Muscle of back (tissue), 11 donors: ENCODE measurements around the gene LRFN3. TPM values are rescaled to one million over a fixed set of nuclear protein-coding genes. Genes with fewer than 3 reads are reported as not detected.
"Not testable (repeated sequence)": the region's sequence is repeated elsewhere in the genome, so short reads cannot be mapped to it uniquely, and the experiment has no call there.

ENCODE experiments used
- DNase-seq, 3 donors: peaks; one replicate each; pipeline versions ENCODE4 v3.0.0 to v3.0.0-alpha.2; 2013
- polyA plus RNA-seq, 10 donors: library from polyadenylated mRNA; unstranded; fragments of 120-200 nt; gene quantifications; one replicate each; pipeline ENCODE4 v1.2.1, GENCODE V29; 2013; ENCODE audit not compliant: insufficient read length in 10 of 10

LRFN3 gene
- polyA plus RNA-seq, 10 donors: 4.4 to 13.1 (median 7.6) TPM

DNA sequence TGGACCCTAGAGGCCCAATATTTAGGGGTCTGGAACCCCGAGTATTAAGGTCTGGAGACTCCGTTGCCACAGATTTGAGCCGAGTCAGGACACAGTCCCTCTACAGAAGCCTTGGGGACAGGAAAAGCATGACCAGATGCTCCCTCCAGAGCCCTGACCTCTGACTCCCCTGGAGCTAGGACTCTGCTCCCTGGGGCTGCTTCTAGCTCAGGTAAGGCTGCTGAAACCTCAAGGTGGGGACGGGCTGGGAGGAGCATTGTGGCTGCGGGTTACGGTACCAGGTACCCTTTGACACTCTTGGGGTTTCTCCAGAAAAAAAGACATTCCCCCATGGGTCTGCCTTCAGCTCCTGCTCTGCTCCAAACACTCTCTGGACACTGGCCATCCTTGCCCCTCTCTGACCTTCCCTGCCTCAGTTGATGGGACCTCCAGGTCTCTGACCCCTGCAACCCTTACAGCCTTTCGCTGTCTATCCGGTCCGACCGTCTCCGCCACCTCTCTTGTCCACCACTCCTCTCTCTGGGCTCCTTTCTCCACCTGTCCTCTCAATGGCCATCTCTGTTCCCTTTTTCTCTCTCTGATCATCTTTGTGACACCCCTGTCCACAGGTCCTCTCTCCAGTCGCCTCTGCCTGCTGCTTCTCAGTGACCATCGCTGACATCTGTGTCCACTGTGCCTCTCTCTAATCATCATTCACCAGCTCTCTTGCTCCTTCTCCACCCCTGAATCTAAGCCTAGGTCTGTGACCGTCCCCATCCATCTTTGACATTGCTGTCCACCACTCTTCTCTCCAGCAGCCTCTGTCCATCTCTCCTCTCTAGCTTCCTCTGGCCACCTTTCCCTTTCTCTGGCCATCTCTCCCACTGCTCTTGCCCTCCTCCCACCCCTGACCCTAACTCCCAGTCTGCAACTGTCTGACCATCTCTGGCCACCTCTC is 1.4 kb downstream of the LRFN3 start:
- no peak for DNase-seq

DNA sequence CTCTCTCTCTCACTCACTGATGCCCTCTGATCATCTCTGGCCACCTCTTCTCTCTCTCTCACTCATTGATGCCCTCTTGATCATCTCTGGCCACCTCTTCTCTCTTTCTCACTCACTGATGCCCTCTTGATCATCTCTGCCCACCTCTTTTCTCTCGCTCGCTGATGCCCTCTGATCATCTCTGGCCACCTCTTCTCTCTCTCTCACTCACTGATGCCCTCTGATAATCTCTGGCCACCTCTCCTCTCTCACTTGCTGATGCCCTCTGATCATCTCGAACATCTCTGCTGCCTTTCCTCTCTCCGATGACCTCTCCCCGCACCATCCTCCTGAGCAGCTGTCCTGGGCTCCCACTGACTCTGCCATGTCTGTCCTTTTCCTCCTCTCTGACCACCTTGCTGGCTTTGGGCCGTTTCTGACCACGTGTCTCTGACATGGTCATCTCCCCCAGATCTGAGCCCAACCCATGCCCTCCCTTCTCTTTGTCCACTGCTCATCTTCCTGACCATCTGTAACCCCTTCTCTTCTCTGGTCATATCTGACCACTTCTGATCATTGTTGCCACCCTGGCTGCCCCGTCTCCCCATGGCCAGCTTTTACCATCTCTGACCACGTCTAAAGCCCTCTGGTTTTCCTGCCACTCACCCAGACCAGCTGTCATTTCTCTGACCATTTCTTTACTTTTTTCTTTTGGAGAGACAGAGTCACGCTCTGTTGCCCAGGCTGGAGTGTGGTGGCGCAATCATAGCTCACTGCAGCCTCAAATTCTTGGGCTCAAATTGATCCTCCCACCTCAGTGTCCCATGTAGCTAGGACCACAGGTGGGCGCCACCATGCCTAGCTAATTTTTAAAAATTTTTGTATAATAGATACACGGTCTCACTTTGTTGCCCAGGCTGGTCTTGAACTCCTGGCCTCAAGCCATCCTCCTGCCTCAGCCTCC is 2.4 kb downstream of the LRFN3 start:
- DNase-seq: no peak

DNA sequence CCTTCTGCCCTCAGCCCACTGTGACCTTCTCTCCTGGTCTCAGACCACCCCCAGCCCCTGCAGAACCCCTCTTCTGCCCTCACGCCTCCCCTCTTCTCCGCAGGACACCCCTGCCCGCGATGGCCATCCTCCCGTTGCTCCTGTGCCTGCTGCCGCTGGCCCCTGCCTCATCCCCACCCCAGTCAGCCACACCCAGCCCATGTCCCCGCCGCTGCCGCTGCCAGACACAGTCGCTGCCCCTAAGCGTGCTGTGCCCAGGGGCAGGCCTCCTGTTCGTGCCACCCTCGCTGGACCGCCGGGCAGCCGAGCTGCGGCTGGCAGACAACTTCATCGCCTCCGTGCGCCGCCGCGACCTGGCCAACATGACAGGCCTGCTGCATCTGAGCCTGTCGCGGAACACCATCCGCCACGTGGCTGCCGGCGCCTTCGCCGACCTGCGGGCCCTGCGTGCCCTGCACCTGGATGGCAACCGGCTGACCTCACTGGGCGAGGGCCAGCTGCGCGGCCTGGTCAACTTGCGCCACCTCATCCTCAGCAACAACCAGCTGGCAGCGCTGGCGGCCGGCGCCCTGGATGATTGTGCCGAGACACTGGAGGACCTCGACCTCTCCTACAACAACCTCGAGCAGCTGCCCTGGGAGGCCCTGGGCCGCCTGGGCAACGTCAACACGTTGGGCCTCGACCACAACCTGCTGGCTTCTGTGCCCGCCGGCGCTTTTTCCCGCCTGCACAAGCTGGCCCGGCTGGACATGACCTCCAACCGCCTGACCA is 3.3 kb downstream of the LRFN3 start:
- no peak for DNase-seq

DNA sequence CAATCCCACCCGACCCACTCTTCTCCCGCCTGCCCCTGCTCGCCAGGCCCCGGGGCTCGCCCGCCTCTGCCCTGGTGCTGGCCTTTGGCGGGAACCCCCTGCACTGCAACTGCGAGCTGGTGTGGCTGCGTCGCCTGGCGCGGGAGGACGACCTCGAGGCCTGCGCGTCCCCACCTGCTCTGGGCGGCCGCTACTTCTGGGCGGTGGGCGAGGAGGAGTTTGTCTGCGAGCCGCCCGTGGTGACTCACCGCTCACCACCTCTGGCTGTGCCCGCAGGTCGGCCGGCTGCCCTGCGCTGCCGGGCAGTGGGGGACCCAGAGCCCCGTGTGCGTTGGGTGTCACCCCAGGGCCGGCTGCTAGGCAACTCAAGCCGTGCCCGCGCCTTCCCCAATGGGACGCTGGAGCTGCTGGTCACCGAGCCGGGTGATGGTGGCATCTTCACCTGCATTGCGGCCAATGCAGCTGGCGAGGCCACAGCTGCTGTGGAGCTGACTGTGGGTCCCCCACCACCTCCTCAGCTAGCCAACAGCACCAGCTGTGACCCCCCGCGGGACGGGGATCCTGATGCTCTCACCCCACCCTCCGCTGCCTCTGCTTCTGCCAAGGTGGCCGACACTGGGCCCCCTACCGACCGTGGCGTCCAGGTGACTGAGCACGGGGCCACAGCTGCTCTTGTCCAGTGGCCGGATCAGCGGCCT is 4.1 kb downstream of the LRFN3 start:
- no peak for DNase-seq

DNA sequence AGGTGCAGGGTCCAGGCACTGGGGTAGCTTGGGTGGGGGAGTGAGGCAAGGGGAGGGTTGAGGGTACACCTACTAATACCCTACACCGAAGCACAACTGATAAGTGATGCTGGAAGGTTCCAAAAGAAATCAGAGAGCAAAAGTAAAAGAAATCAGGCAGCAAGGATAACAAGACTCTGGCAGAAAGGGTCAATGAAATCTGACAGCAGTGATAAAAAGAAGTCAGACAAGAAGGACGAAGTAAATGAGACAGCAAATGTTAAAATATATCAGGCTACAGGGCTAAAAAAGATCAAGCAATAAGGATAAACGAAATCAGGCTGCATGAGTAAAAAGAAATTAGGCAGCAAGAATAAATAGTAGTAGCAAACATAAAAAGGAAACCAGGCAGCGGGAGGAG is 4.7 kb downstream of the LRFN3 start:
- no peak for DNase-seq

DNA sequence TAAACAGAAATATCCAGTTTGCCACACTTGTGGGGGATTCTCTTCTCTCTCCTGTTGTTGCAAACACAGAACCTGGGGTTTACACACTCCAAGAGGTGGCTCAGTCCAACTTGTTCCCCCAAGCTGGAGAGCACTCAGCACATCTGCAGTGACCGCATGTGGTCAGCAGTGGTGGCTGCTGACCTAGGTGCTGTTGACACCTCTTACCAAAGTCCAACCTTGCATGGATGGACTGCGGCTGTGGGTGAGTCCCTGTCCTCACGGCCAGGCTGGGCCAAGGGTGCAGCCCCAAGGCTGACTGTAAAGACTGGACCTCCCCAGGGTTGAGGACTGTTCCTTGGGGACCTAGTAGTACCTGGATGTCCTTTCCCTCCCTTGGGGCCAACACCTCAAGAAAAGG is 6.1 kb downstream of the LRFN3 start:
- no peak for DNase-seq

DNA sequence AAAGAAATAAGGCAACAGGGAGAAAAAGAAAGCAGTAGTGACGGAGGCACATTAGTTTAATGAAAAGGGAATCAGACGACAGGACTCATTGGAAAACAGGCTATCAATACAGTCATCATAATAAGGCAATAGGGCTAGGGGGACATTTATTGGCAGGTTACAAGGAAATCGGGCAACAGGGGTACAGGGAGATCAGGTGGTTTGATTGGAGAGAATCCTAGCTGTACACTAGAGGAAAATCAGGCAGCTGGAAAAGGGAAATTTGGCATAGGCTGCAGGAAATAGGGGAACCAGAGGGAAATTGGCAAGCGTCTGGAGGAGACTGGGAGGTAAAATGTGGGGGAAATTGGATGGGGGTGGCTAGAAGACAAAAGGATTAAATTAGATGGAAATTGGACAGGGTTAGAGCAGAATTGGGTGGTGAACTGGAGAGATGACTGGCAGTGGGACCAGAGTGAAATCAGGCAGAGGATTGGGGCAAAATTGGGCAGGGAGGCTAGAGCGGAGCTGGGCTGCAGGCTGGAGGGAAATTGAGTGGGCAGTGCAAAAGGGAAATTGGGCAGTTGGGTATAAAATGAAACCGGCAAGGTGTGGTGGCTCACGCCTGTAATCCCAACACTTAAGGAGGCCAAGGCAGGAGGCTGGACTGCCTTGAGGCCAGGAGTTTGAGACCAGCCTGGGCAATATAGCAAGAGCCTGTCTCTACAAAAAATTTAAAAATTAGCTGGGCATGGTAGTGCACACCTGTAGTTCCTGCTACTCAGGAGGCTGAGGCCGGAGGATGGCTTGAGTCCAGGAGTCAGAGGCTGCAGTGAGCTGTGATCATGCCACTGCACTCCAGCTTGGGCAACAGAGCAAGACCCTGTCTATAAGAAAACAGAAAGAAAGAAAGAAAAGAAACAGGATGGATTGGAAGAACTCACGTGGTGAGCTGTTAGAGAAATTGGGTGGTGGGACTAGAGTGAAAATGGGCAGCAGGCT is 7.4 kb downstream of the LRFN3 start:
- no peak for DNase-seq

DNA sequence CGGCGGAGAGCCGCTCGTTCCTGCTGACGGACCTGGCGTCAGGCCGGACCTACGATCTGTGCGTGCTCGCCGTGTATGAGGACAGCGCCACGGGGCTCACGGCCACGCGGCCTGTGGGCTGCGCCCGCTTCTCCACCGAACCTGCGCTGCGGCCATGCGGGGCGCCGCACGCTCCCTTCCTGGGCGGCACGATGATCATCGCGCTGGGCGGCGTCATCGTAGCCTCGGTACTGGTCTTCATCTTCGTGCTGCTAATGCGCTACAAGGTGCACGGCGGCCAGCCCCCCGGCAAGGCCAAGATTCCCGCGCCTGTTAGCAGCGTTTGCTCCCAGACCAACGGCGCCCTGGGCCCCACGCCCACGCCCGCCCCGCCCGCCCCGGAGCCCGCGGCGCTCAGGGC is 8.4 kb downstream of the LRFN3 start:
- no peak for DNase-seq

DNA sequence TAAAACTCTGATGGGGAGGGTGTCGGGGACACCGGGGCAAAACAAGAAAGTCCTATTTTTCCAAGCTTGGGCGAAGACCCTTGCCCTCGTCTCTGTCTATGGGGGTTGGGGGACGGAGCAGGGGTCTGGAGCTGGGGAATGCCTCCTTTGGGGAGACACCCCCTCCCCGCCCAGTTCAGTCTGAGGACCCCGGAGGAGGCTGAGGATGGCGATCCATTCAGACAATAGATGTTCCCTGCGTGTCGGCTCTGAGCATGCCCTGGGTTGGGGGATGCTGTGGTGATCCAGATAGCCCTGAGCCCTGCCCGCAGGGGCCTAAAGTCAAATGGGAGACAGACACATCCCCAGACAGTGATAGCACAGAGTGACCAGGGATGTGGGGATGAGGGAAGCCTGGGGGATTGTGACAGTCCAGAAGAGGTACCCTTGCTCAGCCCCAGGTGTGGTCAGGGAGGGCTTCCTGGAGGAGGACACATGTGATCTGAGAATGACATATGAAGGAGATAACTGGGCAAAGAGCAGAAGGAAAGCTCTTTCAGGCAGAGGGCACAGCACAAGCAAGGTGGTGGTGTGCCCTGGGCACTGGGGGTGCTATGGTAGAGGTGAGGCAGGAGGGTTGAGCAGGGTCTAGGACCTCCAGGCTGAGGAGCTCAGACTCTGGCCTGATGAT is 9.1 kb downstream of the LRFN3 start:
- no peak for DNase-seq

DNA sequence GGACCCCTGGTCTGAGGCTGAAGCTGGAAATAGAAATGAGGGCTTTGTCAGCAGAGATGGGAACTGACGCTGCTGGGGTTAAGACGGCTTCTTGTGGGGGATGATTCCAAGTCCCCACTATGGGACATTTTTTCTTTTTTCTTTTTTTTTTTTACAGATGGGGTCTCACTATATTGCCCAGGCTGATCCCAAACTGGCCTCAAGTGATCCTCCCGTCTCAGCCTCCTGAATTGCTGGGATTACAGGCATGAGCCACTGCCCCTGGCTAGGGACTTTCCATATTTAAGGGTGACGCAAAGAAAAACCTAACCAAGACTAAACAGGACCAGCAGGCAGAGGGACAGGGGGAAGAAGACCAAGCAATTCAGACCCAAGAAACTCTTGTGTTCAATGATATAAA is 10.0 kb downstream of the LRFN3 start:
- DNase-seq: no peak

DNA sequence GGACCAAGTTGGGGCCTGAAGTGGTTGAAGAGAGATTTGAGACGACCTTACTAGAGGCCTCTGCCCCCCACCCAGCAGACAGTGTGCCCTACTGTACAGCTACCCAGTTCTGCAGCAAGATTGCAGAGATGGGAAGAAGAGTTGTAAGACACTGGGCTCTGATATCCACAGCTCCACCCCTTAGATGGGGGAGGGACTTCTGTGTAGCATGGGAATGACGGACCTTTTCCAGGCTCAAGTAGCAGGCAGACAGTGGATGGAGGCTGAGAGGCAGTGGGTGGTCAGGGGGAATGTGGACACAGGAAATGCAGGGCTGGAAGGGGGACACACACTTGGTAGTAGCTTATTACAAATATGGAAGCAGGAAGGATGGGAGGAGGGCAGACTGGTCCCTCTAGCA is 13.0 kb downstream of the LRFN3 start:
- DNase-seq: no peak

DNA sequence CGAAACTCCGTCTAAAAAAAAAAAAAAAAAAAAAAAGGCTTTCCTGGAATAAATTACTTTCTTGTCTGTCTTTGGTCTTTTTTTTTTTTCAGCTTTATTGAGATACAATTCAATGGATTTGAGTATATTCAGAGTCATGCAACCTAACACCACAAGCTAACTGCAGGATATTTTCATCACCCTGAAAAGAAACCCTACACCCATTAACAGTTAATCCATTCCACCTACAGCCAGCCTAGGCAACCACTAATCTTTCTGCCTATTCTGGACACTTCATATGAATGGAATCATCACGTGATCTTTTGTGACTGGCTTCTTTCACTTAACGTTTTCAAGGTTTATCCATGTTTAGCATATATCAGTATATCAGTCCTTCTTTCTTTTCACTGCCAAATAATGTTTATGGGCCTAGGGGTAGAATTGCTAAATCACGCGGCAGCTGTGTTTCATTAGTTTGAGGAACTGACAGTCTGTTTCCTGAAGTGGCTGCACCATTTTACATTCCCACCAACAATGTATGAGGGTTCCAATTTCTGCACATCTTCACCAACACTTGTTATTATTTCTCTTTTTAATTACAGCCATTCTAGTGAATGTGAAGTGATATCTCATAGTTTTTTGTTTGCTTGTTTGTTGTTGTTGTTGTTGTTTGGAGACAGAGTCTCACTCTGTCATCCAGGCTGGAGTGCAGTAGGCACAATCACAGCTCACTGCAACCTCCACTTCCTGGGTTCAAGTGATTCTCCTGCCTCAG is 19.9 kb downstream of the LRFN3 start:
- no peak for DNase-seq

DNA sequence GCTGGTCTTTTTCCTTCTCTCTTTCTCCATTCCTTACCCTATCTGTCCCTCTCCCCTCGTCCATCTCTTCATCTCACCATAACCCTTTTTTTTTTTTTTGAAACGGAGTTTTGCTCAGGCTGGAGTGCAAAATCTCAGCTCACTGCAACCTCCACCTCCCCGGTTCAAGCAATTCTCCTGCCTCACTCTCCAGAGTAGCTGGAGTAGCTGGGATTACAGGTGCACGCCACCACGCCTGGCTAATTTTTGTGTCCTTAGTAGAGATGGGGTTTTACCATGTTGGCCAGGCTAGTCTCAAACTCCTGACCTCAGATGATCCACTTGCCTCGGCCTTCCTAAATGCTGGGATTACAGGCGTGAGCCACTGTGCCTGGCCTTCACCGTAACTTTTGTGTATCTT is 21.2 kb downstream of the LRFN3 start:
- not testable (repeated sequence) for DNase-seq

DNA sequence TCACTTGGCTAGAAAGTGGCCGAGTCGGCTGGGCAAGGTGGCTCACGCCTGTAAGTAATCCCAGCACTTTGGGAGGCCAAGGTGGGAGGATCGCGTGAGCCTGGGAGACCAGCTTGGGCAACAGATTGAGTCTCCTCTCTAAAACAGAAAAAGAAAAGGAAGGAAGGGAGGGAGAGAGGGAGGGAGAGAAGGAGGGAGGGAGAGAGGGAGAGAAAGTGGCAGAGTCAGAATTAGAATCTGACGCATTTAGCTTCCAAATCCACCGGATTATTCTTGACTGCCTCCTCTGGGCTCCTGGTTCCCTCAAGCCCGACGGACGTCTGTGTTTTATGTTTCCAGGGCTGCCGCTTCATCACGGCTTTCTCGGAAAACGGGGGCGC is 22.5 kb downstream of the LRFN3 start:
- DNase-seq: no peak

DNA sequence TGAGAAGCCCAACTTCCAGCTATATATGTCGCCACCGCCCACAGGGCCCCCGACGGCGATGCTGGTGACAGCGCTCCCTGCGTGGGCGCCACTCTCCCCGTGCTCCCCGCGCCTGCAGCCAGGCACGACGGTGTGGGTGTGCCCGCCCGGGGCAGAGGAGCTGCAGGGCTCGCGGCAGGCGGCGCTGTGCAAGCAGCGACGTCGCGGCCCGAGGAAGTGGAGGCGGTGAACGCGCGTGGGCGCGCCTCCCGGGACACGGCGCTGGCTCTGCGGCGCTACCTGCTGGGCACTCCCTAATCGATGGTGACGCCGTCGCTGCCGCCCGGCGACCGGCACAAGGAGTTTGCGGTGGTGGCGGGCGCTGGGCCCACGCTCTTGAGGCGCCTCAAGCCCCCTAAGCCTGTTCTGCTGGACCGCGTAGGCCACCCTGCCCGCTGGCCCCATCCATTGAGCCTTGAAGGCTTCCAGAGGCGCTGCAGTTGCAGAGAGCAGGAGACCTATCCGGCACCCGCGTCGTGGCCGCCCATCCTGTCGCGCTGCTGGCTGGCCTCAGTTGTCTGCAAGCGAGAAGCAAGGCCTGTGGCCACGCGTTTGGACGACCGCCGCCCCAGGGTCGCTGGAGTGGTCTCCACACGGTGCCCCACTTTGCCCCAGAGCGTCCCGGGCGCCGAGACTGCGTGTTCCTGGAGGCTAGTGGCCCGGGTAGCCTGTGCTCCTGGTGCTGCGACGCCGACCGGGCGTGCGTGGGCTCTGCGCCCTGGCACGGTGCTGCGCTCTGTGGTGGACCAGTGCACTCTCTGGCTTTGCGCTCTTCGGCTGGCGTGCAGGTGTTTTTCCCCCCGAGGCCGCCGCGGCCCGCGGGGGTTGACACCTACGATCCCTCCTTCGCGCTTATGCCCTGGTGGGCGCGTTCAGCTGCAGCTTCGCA is 23.1 kb downstream of the LRFN3 start:
- no peak for DNase-seq

DNA sequence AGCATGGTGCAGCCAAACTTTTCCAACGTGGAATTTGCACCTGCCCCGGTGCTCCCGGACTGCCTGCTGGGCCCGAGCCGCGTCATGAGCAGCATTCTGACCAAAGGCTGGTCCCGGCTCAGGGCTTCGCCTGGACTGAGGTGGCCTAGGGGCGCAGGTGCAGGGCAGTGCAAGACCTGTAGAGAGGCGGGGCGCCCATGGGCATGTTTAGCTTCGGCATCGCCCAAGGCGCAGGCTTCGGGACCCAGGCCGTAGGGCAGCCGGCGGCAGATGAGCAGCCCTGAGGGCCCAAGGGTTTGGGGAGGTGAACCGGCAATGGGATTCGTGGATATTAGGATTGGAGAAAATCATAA is 23.8 kb downstream of the LRFN3 start:
- no peak for DNase-seq

DNA sequence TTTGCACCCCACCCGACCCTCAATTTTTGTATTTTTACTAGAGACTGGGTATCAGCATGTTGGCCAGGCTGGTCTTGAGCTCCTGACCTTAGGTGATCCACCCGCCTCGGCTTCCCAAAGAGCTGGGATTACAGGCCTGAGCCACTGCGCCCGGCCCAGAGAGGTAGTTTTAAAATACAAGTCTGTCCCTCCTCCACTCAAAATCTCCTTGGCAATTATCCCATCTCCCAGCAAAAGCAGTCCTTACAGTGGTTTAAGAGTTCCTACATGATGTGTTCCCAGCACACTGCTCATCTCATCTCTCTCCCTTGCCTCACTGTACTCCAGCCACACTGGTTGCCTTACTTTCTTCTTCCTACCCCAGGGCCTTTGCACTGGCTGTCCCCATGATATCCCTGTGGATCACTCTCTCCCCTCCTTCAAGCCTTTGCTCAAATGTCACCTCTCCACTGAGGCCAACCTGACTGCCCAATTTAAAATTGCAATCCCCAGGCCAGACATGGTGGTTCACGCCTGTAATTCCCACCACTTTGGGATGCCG is 24.3 kb downstream of the LRFN3 start:
- DNase-seq: no peak
